RWPE1 (cell line): ENCODE data around the gene TPTE.
"Not testable (repeated sequence)": the region's sequence is repeated elsewhere in the genome, so short reads cannot be mapped to it uniquely, and the experiment has no call there.

Experiments
- CTCF ChIA-PET: fragments of 350-600 bp; sonication (Branson Sonifier 250); formaldehyde crosslinking; extraction: SDS; loops from one replicate; lab custom pipeline; 2021; lab: Yijun Ruan, JAX
- POLR2A ChIA-PET: fragments of 400-600 bp; formaldehyde crosslinking; extraction: SDS; loops from one replicate; lab custom pipeline; 2020; ENCODE audit warnings: antibody characterized with exemption; ENCODE audit not compliant: low non-redundant PET; lab: Yijun Ruan, JAX
- DNase-seq: peaks from one replicate; pipeline ENCODE4 v3.0.0; 2012; ENCODE audit warnings: low spot score
- H3K27ac ChIP-seq: fragments of 450-650 bp; 2 replicates; pipeline ENCODE4 v1.5.1; 2017
- TF ChIP-seq, protein P1 (sequence below): fragments of 450-650 bp; conservative IDR thresholded peaks from 2 replicates; pipeline ENCODE4 v1.5.1; 2017; ENCODE audit warnings: low read depth, mild to moderate bottlenecking

TPTE gene

DNA sequence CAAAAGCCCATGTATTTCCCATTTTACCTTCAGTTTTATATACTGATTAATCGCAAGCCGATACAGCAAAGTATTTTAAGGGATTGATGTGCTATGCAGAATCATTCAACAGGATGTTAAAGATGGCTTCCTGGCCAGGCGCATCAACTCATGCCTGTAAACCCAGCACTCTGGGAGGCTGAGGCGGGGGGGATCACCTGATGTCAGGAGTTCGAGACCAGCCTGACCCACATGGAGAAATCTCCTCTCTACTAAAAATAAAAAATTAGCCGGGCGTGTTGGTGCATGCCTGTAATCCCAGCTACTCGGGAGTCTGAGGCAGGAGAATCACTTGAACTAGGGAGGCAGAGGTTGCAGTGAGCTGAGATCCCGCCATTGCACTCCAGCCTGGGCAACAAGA lies 116.8 kb downstream of the TPTE start:
- DNase-seq, CTCF ChIA-PET, POLR2A ChIA-PET, H3K27ac ChIP-seq: not testable (repeated sequence)

DNA sequence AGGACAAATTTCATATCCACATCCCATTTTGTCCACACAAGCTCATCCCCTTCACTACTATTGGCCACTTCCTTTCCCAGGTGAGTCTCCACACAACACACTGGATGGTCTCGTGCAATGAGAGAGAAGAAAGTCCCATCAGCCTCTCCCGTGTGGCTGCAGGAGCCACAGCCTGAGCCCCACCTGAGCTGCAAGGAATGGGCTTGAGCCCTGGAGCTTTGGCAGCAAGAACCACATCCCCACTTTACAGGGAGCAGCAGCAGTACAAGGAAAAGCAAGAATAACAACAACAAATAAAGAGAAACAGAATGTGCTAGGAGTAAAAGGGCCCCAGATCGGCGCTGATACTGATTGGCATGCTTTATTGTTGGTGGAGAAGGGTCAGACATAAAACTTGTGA lies 117.7 kb downstream of the TPTE start:
- CTCF ChIA-PET, result no interaction called here
- H3K27ac ChIP-seq, result no peak overlapping the region
- TF ChIP-seq, protein P1, sequence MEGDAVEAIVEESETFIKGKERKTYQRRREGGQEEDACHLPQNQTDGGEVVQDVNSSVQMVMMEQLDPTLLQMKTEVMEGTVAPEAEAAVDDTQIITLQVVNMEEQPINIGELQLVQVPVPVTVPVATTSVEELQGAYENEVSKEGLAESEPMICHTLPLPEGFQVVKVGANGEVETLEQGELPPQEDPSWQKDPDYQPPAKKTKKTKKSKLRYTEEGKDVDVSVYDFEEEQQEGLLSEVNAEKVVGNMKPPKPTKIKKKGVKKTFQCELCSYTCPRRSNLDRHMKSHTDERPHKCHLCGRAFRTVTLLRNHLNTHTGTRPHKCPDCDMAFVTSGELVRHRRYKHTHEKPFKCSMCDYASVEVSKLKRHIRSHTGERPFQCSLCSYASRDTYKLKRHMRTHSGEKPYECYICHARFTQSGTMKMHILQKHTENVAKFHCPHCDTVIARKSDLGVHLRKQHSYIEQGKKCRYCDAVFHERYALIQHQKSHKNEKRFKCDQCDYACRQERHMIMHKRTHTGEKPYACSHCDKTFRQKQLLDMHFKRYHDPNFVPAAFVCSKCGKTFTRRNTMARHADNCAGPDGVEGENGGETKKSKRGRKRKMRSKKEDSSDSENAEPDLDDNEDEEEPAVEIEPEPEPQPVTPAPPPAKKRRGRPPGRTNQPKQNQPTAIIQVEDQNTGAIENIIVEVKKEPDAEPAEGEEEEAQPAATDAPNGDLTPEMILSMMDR, result no peak
- POLR2A ChIA-PET, result no interaction called here
- DNase-seq, result no peak

DNA sequence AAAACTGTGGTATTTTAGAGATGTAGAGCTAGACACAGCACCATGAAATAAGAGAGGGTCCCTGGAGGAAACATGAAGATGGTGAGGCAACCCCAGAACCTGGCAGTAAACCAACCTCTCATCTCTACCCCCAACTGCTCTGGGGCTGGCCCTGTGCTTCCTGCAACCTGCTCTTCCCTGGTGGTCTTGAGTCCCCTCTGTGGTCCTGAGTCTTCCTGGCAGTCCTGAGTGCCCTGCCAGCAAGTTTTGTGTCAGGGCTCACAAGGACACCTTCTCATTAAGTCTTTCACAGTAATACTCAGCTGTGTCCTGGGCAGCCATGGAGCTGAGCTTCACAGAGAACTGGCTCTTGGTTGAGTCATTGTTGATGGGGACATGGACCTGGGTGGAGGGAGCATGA lies 118.4 kb downstream of the TPTE start:
- CTCF ChIA-PET, H3K27ac ChIP-seq, DNase-seq, POLR2A ChIA-PET: not testable (repeated sequence)

DNA sequence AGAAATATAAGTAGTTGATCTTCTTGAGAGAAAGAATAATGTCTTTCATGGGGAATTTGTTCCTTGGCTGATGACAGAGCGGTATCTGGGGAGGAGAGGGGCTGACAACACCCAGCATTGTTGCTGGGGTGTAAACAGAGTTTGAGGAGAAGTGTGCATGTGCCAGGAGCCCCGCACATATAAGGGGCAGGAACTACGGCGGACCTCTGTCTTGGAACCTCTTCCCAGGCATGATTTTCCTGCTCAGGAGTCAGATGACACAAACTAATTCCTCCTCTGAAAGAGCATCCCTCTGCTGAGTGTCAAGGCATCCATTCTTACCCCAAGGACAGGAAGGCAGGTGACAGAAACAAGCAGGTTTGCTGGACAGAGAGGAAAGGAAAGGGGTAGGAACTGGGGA lies 119.1 kb downstream of the TPTE start:
- TF ChIP-seq, protein P1, result no peak
- POLR2A ChIA-PET, result no interaction called here
- H3K27ac ChIP-seq, result no peak overlapping the region
- CTCF ChIA-PET, result no interaction called here
- DNase-seq, result no peak

DNA sequence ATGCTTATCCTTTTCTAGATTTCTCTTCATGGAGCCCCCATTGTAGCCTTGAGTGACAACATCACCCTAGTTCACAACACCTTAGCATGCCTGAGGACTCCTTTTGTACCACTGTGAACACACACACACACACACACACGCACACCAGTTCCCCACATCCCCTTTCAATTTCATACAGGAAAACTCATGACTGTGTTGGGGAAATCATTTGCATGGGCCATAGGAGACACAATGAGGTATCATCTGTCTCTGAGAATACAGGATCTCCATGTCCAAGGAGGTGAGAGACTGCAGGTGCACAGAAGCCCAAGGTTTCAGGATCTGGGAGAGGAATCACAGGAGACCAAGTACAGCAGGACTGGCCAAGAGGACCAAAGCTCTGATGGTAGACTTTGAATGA lies 119.7 kb downstream of the TPTE start:
- no peak overlapping the region for H3K27ac ChIP-seq
- ChIA-PET POLR2A (no interaction called here), CTCF (no interaction called here)
- TF ChIP-seq, protein P1, result no peak
- no peak for DNase-seq

DNA sequence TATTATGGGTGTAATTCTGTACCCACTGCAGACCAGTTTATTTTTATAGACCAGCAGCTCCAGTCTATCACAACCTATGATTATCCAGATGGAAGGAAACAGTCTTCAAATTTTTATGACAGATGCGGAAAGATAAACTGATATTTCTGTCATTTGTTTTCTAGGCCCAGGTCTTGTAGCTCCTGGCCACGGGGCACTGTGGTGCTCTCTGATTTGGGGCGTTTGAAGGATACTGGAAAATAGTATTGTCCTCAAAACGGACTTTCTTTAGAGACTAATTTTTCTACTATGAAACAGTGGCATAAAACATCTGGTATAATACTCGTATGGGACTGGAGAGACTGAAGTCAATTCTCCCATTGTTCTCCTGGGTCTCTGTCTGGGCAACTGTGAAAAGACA lies 124.3 kb downstream of the TPTE start:
- POLR2A ChIA-PET, DNase-seq, H3K27ac ChIP-seq, CTCF ChIA-PET: not testable (repeated sequence)

DNA sequence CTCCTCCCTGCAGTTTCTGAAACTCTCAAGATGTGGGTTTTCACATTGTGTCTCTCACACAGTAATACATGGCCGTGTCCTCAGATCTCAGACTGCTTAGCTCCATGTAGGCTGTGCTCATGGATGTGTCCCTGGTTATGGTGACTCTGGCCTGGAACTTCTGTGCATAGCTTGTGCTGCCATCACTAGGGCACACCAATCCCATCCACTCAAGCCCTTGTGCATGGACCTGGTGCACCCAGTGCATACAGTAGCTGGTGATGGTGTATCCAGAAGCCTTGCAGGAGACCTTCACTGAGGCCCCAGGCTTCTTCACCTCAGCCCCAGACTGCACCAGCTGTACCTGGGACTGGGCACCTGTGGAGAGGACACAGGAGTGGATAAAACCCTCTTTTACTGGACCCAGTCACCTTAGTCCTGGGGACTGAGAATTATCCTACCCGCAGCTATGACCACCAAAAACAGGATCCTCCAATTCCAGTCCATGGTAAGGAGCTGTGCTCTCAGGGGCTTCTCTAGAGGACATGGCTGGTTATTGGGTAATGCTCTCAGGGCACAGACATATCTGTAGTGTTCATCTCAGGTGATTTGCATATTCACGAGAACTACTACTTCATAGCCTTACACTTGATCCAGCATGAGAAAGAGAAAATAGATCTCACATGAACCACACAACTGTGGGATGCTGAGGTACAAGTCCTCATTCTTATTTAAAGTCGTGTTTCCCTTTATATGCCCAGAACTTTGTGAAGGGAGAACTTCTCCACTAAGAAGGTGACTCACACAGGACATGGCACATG lies 128.2 kb downstream of the TPTE start:
- CTCF ChIA-PET, POLR2A ChIA-PET, DNase-seq, H3K27ac ChIP-seq: not testable (repeated sequence)

DNA sequence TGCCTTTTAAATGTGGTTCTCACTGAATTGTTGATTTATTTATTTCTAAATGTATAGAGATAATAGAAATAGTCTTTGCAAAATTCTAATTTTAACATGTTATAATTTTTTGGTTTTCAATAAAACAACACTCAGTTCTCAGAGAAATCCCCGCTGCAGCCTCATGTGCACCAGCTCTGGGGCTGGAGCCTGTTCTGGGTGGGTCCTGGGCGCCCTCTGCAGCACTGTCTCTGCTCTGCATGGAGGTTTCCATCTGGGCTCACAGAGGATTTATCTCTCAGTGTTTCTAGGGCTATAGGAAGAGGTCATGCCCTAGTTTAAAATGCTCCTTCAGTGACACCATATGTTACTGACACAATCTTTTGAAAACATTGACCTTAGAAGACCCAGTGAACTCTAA lies 128.9 kb downstream of the TPTE start:
- H3K27ac ChIP-seq, POLR2A ChIA-PET, DNase-seq, CTCF ChIA-PET: not testable (repeated sequence)
